ENCODE results near the gene VSIG10L2. TPM values are rescaled to one million over a fixed set of nuclear protein-coding genes. Genes with fewer than 3 reads are reported as not detected.
A peak's percentile ranks its signal among the peaks of the same experiment; 100 is the strongest.

Gene VSIG10L2
- total RNA-seq, 4 donors from 2014 or later = 1.4 to 7.2 (median 4.5) TPM

- 39 to 51% methylated on average over 17 to 20 of the region's 20 CpGs for WGBS, 2 donors
- TF ChIP-seq CTCF (IDR thresholded peaks at IDR 0.05) (no peak), POLR2A (IDR thresholded peaks at IDR 0.05) (no peak)
- peak in 1 of 2 donors; percentile 88 for DNase-seq (ENCODE audit: low spot score in 2 of 2)
- intact Hi-C loops (cut with DNase I; ENCODE audit: low total_unique reads) = loop anchor here (5.0 kb wide), 1 partner anchor 120 kb away; the partner anchor contains the start of gene CDON
- H3K4me3 ChIP-seq (ENCODE audit: low read depth, poor library complexity, severe bottlenecking) = no peak overlapping the region
These were observed 3.9 kb upstream of the VSIG10L2 start for GRCh38 chr11:125941619-125942611.

GRCh38 chr11:125942771-125943428, 2.9 kb upstream of the VSIG10L2 start:
- no peak for TF ChIP-seq CTCF (IDR thresholded peaks at IDR 0.05)
- TF ChIP-seq POLR2A (IDR thresholded peaks at IDR 0.05) = no peak
- no peak overlapping the region for H3K4me3 ChIP-seq (ENCODE audit: low read depth, poor library complexity, severe bottlenecking)
- intact Hi-C loops (cut with DNase I; ENCODE audit: low total_unique reads) = loop anchor here (5.0 kb wide), 1 partner anchor 119 kb away; the partner anchor contains the start of gene CDON
- 93 to 96% methylated on average over 12 of the region's 12 CpGs for WGBS, 2 donors
- peak in 1 of 2 donors; percentile 74 for DNase-seq (ENCODE audit: low spot score in 2 of 2)

- no peak for TF ChIP-seq CTCF (IDR thresholded peaks at IDR 0.05)
- no peak for TF ChIP-seq POLR2A (IDR thresholded peaks at IDR 0.05)
- no peak overlapping the region for H3K4me3 ChIP-seq (ENCODE audit: low read depth, poor library complexity, severe bottlenecking)
- no peak for DNase-seq (ENCODE audit: low spot score in 2 of 2)
- WGBS, 2 donors = 93 to 96% methylated on average over 9 of the region's 9 CpGs
- intact Hi-C loops (cut with DNase I; ENCODE audit: low total_unique reads) = loop anchor here (5.0 kb wide), 1 partner anchor 118 kb away; the partner anchor contains the start of gene CDON
These were observed 2.0 kb upstream of the VSIG10L2 start for GRCh38 chr11:125943661-125944349.

- H3K4me3 ChIP-seq (ENCODE audit: low read depth, poor library complexity, severe bottlenecking) = no peak overlapping the region
- peak in 1 of 2 donors; percentile 60 for DNase-seq (ENCODE audit: low spot score in 2 of 2)
- intact Hi-C loops (cut with DNase I; ENCODE audit: low total_unique reads) = loop anchor here (5.0 kb wide), 1 partner anchor 118 kb away; the partner anchor contains the start of gene CDON
- TF ChIP-seq CTCF (IDR thresholded peaks at IDR 0.05) (no peak), POLR2A (IDR thresholded peaks at IDR 0.05) (no peak)
- 88 to 92% methylated on average over 13 of the region's 13 CpGs for WGBS, 2 donors
These were observed 1.4 kb upstream of the VSIG10L2 start for GRCh38 chr11:125944350-125945010.
